HG03196 (cell line): Measurements from ENCODE around the gene TMEM19.

Experiments
- ATAC-seq: cut with Tn5 transposase; IDR thresholded peaks from one replicate; pipeline ENCODE4 v1.9.1; 2021; ENCODE audit not compliant: unreplicated experiment

Gene TMEM19

DNA sequence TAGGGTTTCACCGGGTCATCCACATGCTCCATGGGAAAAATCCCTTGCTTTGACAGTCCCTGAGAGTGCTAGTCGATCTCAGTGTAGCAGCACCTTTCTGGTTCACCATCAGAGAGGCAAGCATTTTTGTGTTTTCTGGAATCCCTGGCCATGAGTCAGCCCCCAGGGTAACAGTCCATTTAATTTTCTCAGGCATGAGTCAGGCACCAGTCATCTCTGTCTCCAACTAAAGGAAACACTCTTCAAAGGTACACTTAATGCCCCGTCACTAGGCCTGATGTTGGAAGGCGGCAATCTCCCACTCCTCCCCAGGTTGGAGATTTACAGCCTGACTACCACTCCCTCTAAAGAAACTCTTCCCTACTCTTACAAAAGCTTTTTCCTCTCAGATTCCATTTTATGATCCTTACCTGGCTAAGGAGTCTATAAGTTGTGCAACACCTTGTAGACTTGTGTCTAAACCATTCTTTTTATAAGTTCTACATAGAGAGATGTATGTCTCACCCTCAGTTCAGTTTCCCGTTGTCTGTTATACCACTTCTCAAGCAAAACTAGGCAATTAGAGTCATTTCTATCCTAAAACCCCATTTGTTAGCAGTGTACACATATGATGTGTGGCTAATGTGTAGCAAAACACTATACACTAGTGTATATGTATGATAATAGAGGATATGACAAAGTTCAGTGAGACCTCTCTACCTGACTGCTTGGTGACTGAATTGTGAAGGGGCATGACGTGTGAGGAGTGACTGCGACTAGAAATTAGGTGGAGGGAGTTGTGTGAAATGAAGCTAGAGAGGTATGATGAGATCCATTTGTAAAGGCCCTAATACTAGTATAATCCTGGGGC, 24.6 kb downstream of the TMEM19 start:
- ATAC-seq, result no peak

DNA sequence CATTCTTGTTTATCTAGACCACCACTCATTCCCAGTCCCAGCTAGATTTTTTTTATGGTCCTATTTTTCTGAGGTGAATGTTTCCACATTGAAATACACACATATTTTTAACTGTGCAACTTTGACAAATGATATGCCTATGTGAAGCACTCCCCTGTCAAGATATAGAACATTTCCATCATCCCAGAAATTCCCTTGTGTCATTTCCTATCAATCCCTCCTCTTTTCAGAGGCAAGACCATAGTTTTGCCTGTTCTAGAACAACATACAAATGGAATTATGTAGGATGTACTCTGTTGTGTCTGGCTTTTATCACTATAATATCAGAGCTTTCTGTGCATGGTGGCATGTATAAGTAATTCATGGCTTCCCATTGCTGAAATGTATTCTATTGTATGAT, 32.7 kb downstream of the TMEM19 start:
- no peak for ATAC-seq

DNA sequence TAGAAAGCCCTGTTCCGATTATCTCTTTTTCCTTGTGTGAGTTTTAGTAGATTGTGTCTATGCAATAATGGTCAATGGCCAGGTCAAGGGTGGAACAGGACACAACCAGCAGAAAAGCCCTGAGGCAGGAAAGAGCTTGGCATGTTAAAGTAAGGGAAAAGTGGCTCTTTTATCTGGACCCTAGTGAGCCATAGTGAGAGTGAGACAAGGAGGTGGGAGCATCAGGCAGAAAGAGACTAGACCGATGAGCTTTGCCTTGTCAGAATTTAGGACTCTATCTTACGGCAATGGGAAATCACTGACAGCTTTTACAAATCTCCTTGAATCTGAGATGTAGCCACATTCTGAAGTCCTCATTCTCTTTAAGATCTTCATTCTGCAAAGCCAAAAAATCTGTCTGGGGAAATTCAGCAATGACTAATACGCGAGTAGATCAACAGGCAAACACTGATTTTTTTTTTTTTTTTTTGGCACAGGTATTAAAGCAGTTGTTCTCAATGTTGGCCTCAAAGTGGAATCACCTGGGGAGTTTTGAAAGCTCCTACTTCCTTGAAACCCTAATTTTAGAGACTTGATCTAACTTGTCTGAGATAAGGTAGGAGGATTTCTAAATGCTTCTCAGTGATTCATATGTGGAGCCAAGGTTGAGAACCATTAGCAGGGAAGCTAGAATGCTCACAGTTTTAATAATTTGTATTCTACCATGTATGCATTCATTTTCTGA, 33.9 kb downstream of the TMEM19 start:
- no peak for ATAC-seq

DNA sequence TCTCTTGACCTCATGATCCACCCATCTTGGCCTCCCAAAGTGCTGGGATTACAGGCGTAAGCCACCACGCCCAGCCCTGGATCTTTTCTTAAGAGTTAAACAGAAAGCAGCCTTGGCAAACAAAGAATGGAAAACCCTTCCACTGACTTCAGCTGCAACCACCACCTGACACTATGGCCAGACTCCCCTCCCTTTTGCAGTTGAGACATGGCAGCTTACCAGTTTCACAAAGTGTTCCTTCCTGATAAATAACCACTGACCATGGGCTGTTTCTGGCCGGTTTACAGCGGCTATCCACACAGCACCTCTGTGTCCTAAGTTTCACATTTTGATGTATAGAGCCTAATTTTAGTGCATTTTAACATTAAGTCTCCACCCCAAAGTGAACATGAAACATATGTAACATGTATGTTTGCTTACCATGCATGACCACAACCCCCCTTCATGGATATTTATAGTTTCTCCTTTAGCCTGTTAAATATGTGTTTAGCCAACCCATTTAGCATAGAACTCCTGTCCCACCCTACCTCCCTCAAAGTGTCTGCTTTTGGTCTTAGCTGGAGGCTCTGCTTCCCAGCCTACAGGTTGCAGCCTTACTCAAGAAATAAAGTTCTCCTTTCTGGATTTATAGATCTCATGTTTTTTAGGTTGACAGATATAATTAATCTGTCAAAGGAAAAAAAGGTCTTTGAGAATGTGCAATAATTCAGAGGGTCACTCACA, 36.1 kb downstream of the TMEM19 start:
- no peak for ATAC-seq

DNA sequence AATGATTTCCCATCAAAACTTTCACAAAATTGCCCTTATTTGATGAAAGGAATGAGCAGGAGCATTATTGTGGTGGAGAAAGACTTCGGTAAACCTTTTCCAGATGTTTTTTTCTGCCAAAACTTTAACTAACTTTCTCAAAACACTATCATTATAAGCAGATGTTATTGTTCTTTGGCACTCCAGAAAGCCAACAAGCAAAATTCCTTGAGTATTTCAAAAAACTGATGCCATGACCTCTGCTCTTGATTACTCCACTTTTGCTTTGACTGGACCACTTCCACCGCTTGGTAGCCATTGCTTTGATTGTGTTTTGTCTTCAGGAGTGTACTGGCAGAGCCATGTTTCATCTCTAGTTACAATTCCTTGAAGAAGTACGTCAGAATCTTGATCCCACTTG, 39.1 kb downstream of the TMEM19 start:
- no peak for ATAC-seq

DNA sequence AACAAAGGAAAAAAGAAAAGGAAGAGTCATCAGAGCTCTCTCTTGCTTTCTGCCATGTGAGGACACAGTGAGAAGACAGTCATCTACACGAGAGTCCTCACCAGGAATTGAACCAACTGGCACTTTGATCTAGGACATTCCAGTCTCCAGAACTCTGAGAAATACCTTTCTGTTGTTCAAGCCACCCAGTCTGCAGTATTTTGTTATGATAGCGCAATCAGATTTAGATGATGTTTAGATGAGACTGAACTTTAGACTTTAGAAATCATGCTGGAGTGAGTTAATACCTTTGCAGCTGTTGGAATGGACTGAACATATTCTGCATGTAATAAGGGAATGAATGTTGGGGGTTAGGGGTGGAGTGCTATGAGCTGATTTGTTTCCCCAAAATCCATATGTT, 40.7 kb downstream of the TMEM19 start:
- ATAC-seq, result no peak

DNA sequence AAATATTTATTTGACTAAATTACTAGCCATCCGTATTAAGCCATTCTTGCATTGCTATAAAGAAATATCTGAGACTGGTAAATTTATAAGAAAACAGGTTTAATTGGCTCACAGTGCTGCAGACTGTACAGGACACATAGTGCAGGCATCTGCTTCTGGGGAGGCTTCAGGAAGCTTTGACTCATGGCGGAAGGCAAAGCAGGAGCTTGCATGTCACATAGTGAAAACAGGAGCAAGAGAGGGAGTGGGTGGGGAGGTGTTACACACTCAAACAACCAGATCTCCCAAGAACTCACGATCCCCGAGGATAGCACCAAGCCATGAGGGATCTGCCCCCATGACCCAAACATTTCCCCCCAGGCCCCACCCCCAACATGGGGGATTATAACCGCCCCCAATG, 42.1 kb downstream of the TMEM19 start:
- no peak for ATAC-seq

DNA sequence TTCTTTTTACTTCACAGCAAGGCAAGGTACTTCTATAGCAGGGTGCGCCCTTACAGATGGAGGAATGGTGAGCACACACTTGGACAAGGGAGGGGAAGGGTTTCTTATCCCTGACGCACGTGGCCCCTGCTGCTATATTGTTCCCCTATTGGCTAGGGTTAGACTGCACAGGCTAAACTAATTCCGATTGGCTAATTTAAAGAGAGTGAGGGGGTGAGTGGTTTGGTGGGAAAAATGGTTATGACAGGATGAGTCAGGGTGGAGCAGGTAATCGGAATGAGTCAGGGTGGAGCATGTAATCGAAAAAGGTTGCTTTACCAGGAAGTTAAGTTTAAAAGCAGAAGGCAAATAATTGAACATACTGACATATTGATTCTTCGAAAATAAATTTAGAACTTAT, 45.1 kb downstream of the TMEM19 start:
- no peak for ATAC-seq

DNA sequence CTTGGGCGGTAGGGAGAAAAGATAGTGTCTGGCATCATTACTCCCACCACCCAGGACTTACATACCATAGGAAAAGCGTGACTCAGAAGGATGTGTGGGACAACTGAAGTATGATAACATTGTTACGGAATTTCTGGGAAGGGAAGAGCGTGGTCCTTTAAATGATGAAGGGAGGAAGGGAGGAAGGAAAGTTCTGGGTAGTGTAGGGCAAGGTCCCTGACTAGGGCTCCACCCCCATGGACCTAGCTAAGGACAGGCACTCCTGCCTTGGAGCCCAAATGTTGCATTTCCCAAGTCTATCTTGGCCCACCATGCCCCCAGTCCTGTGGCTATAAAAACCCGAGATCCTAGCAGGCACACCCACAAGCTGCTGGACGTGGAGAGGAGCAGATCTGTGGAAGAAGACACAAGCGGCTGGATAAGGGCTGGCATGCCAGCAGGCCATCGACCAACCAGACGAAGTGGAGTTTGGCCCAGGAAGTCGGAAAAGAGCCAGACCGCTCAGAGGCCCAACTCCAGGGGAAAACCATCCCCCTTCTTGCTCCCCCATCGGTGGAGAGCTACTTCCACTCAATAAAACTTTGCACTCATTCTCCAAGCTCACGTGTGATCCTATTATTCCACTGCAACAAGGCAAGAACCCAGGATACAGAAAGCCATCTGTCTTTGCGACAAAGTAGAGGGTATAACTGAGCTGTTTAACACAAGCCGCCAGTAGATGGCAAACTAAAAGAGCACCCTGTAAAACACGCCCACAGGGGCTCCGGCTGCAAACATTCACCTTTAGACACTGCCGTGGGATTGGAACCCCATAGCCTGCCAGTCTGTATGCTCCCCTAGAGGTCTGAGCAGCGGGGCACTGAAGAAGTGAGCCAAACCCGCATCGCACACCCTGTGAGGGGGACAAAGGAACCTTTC, 45.8 kb downstream of the TMEM19 start:
- no peak for ATAC-seq

DNA sequence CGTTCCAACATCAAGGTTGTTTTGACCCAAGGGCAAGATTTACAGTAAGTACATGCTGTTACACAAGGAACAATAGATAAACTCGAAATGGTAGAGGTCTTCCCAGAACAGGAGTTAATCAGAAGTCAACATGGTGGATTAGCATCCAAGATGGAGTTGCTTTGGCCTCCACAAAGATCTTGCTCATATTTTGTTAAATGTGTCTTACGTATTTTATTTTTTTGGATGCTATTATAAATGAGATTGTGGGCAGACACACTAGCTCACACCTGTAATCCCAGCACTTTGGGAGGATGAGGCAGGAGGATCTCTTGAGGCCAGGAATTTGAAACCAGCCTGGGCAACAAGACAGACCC, 46.5 kb downstream of the TMEM19 start:
- ATAC-seq, result no peak

DNA sequence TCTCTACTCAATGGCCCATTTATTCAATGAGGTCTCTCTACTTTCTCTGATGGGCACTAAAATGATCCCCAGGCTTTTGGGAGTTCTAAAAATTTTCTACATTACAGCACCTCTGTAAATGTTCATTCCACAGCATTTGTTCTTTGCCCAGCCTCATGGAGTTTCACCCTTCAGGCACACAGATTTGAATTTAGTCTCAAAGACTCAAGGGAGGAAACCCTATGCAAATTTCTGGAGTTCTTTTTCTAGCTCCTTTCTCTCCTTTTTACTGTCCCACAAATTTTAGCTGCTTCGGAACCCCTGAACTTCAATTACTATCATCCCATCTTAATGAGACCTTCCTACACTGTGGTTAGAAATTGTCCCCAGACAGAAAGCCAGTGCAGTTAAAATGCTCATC, 51.3 kb downstream of the TMEM19 start:
- no peak for ATAC-seq

DNA sequence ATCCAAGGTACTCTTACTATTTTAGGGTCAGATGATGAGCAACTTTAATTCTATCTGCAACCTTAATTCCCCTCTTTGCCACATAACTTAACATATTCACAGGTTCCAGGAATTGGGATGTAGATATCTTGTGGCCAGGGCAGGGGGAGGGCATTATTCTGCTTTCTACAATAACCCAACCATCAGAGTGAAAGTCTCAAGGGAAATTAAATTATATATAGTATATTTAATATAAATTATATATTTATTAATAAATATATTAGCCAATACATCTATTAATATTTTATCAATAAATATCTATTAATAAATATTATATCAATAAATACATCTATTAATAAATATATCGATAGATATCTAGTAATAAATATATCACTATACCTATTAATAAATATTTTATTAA, 57.1 kb downstream of the TMEM19 start:
- ATAC-seq, result no peak

DNA sequence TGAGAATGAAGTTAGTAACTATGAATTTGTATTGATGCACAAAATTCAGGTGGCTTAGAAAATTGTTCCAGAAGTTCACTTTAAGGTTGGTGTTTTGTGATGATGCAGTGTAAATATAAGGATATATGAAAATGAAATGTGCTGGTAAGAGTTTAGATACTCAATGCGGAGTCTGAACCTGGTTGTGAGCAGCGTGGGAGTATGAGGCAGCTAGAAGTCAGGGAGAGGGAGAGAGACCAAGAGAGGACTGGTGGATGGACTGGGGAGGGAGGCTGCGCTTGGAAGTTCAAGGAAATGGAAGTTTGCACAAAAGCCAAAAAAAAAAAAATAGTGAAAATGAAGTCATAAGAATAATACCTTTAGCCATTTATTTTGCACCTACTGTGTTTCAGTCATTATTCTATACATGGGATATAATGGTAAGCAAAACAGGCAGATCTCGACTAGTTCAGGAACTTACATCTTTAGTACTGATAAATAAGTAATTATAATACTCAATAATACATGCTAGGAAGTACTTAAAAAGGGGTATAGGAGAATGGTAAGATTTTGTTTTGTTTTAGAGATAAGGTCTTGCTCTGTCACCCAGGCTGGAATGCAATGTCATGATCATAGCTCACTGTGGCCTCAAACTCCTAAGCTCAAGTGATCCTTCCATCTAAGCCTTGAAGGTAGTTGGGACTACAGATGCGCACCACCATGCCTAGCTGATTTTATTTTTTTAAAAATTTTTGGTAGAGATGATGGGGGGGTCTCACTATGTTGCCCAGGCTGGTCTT, 58.8 kb downstream of the TMEM19 start:
- ATAC-seq, result no peak

DNA sequence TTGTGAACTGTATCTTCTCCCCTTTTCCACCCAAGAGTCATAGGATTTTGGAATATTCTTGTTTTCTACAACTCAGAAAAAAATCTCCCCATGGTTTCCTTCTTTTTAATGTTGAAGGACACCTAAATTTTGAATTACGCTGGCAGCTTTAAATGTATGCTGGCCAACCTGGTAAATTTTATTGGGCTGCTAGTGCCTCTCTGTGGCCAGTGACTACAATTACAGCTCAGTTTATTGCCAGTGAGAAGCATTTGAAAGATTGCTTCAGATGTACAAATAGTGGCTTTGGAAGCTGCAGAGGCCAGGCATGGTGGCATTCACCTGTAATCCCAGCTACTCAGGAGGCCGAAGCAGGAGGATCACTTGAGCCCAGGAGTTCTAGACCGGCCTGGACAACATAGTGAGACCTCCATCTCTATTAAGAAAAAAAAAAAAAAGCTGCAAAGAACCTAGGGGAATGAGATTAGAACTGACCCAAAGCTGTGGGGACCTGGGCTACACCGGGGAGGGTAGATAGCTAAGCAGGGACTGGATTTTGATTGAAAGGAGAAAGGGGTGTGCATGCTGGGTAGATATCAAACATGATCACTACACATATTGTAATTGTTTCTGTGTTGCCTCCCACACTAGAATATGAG, 61.2 kb downstream of the TMEM19 start:
- peak; percentile 89 for ATAC-seq

DNA sequence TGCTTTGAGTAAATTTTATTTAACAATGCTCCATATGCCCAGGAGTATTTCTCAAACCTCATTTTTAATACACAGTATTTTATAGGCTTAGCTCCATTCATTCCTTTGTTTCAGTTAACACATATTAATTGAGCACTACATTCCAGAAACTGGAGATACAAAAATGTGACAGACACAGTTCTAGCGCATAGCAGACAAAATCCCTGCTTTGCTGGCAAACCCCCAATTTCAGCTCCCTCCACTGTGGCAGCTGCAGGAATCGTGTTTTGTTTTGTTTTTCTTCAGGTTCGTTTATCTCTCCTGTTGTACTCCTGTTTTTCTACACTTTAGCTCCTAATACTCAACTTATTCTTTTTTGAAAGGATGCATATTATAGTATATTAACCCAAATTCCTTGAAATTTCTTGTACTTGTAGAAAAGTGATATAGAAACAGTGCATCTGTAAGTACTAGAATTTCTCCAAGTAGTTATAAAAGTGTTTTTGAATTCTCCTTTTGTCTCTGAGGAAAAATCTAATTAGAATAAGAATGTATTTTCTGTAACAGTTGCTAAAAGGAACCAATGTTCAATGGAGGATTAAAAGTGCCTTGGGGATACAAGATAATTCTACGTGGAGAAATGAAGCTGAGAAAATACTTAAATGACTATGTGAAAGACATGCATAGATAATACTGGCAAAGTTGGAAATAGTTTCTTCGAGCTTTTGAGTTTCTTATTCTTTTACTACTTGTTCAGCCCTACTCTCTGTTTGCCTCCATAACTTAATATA, 62.4 kb downstream of the TMEM19 start:
- ATAC-seq, result no peak

DNA sequence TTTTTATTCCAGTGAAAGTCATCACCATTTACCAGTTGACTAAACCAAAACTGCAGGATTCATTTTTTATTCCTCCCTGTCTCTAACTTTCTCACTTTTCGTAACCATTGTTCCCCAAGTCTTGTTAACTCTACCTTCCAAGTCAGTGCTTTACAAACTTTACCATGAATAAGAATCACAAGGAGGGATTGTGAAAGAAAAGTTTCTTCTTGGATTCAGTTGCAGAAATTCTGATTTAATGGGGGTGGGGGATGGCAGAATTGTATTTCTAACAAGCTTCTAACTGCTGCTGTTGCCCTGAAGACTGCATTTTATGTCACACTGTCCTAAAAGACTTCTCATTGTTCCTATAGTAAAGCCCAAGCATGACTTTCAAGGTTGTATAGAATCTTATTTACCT, 63.8 kb downstream of the TMEM19 start:
- ATAC-seq, result no peak

DNA sequence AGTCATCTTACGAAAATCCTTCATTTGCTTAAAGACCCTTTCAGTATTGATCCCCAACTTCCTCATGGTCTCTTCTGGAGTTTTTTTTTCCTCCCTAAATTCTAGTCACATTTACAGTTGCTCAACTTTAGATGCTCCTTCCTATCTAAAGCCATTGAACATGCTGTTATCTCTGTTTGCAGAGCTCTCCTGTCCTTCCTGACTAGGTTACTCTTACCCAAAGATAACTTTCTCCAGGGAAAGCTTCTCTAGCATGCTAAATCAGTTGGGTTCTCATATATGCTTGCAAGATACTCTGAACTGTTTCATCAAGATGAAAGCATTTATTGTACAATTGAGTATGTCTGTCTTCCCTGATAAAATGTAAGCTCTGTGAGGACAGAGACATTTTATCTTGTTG, 67.0 kb downstream of the TMEM19 start:
- ATAC-seq, result no peak
